K562 (cell line): ENCODE results near the gene WDR91. TPM values are rescaled to one million over a fixed set of nuclear protein-coding genes. Genes with fewer than 3 reads are reported as not detected.
A peak's percentile ranks its signal among the peaks of the same experiment; 100 is the strongest.

Experiments used
- ARNT ChIP-seq, 2 experiments: fragments of 450-650 bp; IDR thresholded peaks; 2 replicates each; pipeline ENCODE4 v1.6.1; 2016; ENCODE audit warnings: mild to moderate bottlenecking in 1 of 2
- BMI1 ChIP-seq: fragments of 150-350 bp; IDR thresholded peaks from 2 replicates; pipeline ENCODE4 v1.6.1; 2014; ENCODE audit warnings: low read length
- BRCA1 ChIP-seq, 2 experiments: fragments of 450-650 bp in 1 of 2; sonication (generic) in 1 of 2; formaldehyde crosslinking in 1 of 2; IDR thresholded peaks; 2 replicates each; pipeline versions ENCODE4 v1.5.0 to v1.6.1; 2017 to 2020; ENCODE audit warnings: mild to moderate bottlenecking in 1 of 2, missing genetic modification reagents in 1 of 2
- ELF4 ChIP-seq: fragments of 450-650 bp; formaldehyde crosslinking; IDR thresholded peaks from 2 replicates; pipeline ENCODE4 v1.4.0; 2022; ENCODE audit warnings: missing genetic modification characterization
- FOXM1 ChIP-seq, 2 experiments: fragments of 450-650 bp in 1 of 2; sonication (generic) in 1 of 2; formaldehyde crosslinking in 1 of 2; IDR thresholded peaks; 2 replicates each; pipeline versions ENCODE4 v1.6.1 to v1.9.0; 2017 to 2022; ENCODE audit warnings: low read depth in 2 of 2, mild to moderate bottlenecking in 2 of 2, missing genetic modification reagents in 1 of 2, moderate library complexity in 1 of 2
- GABPB1 ChIP-seq: sonication (generic); formaldehyde crosslinking; IDR thresholded peaks from 2 replicates; pipeline ENCODE4 v1.8.0; 2022; ENCODE audit warnings: mild to moderate bottlenecking, missing genetic modification reagents
- HINFP ChIP-seq: fragments of 450-650 bp; conservative IDR thresholded peaks from 2 replicates; pipeline ENCODE4 v1.6.1; 2016; ENCODE audit warnings: missing genetic modification characterization, low read depth, mild to moderate bottlenecking, control low read depth, missing compliant biosample characterization
- KDM2B ChIP-seq: fragments of 250-450 bp; sonication (Bioruptor Pico); IDR thresholded peaks from 2 replicates; pipeline ENCODE4 v1.8.0; 2021; ENCODE audit warnings: mild to moderate bottlenecking, moderate library complexity
- KDM4B ChIP-seq, 2 experiments: fragments of 450-650 bp in 1 of 2; sonication (generic) in 1 of 2; IDR thresholded peaks; 2 replicates each; pipeline ENCODE4 v1.6.1; 2016 to 2017; ENCODE audit warnings: borderline replicate concordance in 2 of 2, antibody characterized with exemption in 1 of 2, low read depth in 1 of 2, mild to moderate bottlenecking in 1 of 2
- MGA ChIP-seq: fragments of 450-650 bp; IDR thresholded peaks from 2 replicates; pipeline ENCODE4 v1.6.1; 2016; ENCODE audit warnings: mild to moderate bottlenecking, moderate library complexity
- PML ChIP-seq: IDR thresholded peaks from 2 replicates; pipeline ENCODE4 v1.6.1; 2012; ENCODE audit warnings: low read length, inconsistent platforms
- PTBP1 ChIP-seq: fragments of 200-400 bp; formaldehyde crosslinking; IDR thresholded peaks from 2 replicates; pipeline ENCODE4 v1.6.1; 2017; ENCODE audit warnings: low read depth, low read length
- SREBF2 ChIP-seq: sonication (generic); formaldehyde crosslinking; IDR thresholded peaks from 2 replicates; pipeline ENCODE4 v1.4.0; 2020; ENCODE audit warnings: mild to moderate bottlenecking, missing genetic modification reagents
- U2AF2 ChIP-seq: fragments of 200-400 bp; formaldehyde crosslinking; optimal IDR thresholded peaks from 2 replicates; pipeline ENCODE3; 2017; ENCODE audit warnings: low read depth, mild to moderate bottlenecking, low read length
- ZNF586 ChIP-seq: fragments of 450-650 bp; formaldehyde crosslinking; conservative IDR thresholded peaks from 2 replicates; pipeline ENCODE4 v1.4.0; 2020; ENCODE audit warnings: mild to moderate bottlenecking, moderate library complexity
- polyA plus RNA-seq, 8 experiments: library from polyadenylated mRNA; depleted of rRNA in 4 of 8; stranded (reverse) in 5 of 8; unstranded in 3 of 8; fragments of >200 nt; fragmentation: Nextera tagmentation in 2 of 8; fragmentation: Illumina TruSeq in 1 of 8; extraction: Ambion mirVana in 2 of 8; extraction: Trizol in 1 of 8; gene quantifications; 2 replicates each; pipeline versions ENCODE4 v1.2.1 to v1.2.3, GENCODE V29; 2011 to 2014; ENCODE audit warnings: inconsistent platforms in 1 of 8, missing spikeins in 1 of 8
- total RNA-seq, 7 experiments: library from RNA; depleted of rRNA in 6 of 7; stranded (reverse); fragments of >200 nt in 6 of 7; fragmentation: Illumina TruSeq in 2 of 7; extraction: Trizol in 2 of 7; gene quantifications; 2 replicates each; pipeline versions ENCODE4 v1.2.1 to v1.2.3, GENCODE V29; 2011 to 2021; ENCODE audit warnings: low replicate concordance in 1 of 7

Gene WDR91
- total and polyA plus RNA-seq, 9 of the 15 experiments (the other 6 are each of a cell fraction or from before 2014, with no cell fraction given) = 1.9 to 18.2 (median 9.8) TPM

- TF ChIP-seq ELF4 (CRISPR knock-in tag) = no peak
- TF ChIP-seq ZNF586 (CRISPR knock-in tag) = no peak
- no peak for TF ChIP-seq FOXM1 (IDR thresholded peaks at IDR 0.05; ENCODE audit: low read depth)
- TF ChIP-seq FOXM1 (CRISPR knock-in tag; IDR thresholded peaks at IDR 0.05; ENCODE audit: low read depth) = peak; percentile 94
- no peak for TF ChIP-seq SREBF2 (CRISPR knock-in tag)
- TF ChIP-seq GABPB1 (CRISPR knock-in tag) = peak; percentile 82
- no peak for TF ChIP-seq BMI1
- peak; percentile 38; the same call in 1 of the 2 replicates for TF ChIP-seq PTBP1
- no peak for TF ChIP-seq MGA
- TF ChIP-seq KDM2B (CRISPR knock-in tag) = peak; percentile 97; the same call in 1 of the 2 replicates
- TF ChIP-seq KDM4B (IDR thresholded peaks at IDR 0.05; ENCODE audit: borderline replicate concordance in 2 of 2, low read depth in 1 of 2) = peak in 1 of 2 experiments; percentile 91; a peak in 1 of 4 replicates
- TF ChIP-seq ARNT (IDR thresholded peaks at IDR 0.05) = no peak
- TF ChIP-seq PML = peak; percentile 74; the same call in 1 of the 2 replicates
- TF ChIP-seq BRCA1 (IDR thresholded peaks at IDR 0.05) = no peak
- TF ChIP-seq BRCA1 (CRISPR knock-in tag; IDR thresholded peaks at IDR 0.05) = no peak
- TF ChIP-seq HINFP (tag) = no peak
- no peak for TF ChIP-seq U2AF2
Measured at GRCh38 chr7:135211179-135211945, at the start of gene WDR91 (continued).
